Activated naive CD4-positive, alpha-beta T cell treated with anti-CD3 and anti-CD28 coated beads for 36 hours (primary cell): Measurements from ENCODE around the gene MS4A15. TPM values are rescaled to one million over a fixed set of nuclear protein-coding genes. Genes with fewer than 3 reads are reported as not detected.
A peak's percentile ranks its signal among the peaks of the same experiment; 100 is the strongest.

Experiments
- CTCF ChIA-PET: fragments of 350-600 bp; sonication (Branson Sonifier 250); formaldehyde crosslinking; loops from one replicate; lab custom pipeline; 2021; ENCODE audit warnings: antibody characterized with exemption; lab: Charles Lee
- DNase-seq: peaks from one replicate; pipeline ENCODE4 v3.0.0-alpha.2; 2020
- H3K27ac Mint-ChIP-seq: one replicate; pipeline ENCODE4 v1.8.0; 2021; ENCODE audit warnings: mild to moderate bottlenecking, mixed read lengths
- H3K27me3 Mint-ChIP-seq: one replicate; pipeline ENCODE4 v1.8.0; 2021; ENCODE audit warnings: low read depth, mixed read lengths
- H3K36me3 Mint-ChIP-seq: one replicate; pipeline ENCODE4 v1.8.0; 2021; ENCODE audit warnings: low read depth, mixed read lengths
- H3K4me1 Mint-ChIP-seq: one replicate; pipeline ENCODE4 v1.8.0; 2021; ENCODE audit warnings: low read depth, mixed read lengths
- H3K4me3 Mint-ChIP-seq: one replicate; pipeline ENCODE4 v1.8.0; 2021; ENCODE audit warnings: mild to moderate bottlenecking, moderate library complexity, mixed read lengths
- H3K9me3 Mint-ChIP-seq: one replicate; pipeline ENCODE4 v1.8.0; 2021; ENCODE audit warnings: mixed read lengths
- intact Hi-C: fragments of 100-400 bp; cut with micrococcal nuclease; formaldehyde crosslinking; loops from one replicate; pipeline ENCODE4 v1.15.1; 2023
- total RNA-seq, 2 experiments: library from RNA; stranded (reverse); gene quantifications; one replicate each; pipeline ENCODE4 v1.2.3, GENCODE V29; 2021

The MS4A15 gene
- total RNA-seq, 2 experiments from 2014 or later: not detected

DNA sequence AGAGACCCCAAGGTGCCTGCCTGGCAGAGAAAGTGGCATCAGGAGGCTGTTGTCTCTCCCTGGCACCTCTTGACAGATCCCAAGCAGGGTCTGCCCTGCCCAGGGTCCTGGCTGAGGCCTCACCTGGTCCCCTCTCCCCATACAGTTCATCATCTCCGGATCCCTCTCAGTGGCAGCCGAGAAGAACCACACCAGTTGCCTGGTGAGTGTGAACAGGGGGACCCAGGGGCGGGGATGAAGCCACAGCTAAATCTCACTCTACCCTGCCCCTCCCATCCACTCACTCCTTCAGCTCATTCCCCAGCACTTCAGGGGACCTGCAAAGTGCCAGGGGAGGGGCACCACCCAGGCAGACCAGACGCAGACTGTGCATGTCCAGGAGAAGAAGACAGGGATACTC lies 14.5 kb downstream of the MS4A15 start:
- H3K36me3 Mint-ChIP-seq: no peaks in the 10 kb centered on the region
- DNase-seq: no peak
- H3K4me1 Mint-ChIP-seq: peaks cover 7% of the 10 kb centered on the region
- CTCF ChIA-PET: interaction anchor here (0.9 kb wide), 1 partner anchor 8 kb away, joined by 3 read pairs; no protein-coding TSS in a partner anchor
- intact Hi-C loops: no loop called here
- H3K27me3 Mint-ChIP-seq: peaks cover 6% of the 10 kb centered on the region
- no peak overlapping the region for H3K27ac Mint-ChIP-seq
- H3K9me3 Mint-ChIP-seq: no peaks in the 10 kb centered on the region
- no peak overlapping the region for H3K4me3 Mint-ChIP-seq

DNA sequence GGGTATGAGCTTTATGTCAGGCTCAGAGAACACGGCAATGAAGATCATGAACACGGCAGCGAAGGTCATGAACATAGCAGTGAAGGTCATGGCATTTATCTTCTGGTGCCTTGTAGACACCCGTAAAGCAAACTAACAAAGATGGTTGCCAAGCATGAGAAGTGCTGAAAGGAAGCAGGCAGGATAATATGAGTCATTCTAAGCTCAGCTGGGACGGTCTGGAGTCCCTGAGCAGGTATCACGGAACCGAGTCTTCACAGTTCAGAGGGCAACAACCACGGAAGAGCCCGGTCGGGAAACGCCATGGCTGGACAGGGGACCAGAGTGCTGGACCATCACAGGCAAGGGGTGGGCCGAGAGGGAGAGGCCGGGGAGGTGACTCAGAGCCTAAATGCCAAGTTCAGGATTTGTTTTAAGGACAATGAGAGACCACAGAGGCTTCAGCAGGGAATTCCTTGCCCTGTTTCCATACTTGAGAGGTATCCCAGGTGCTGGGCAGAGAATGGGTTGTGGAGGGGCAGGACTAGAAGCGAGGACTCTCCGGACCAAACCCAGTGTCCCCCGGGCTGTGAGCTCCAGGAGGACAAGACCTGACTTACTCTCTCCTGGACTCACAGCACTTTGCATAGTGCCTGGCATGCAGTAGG lies 15.3 kb downstream of the MS4A15 start:
- H3K36me3 Mint-ChIP-seq: no peaks in the 10 kb centered on the region
- H3K27me3 Mint-ChIP-seq: peaks cover 4% of the 10 kb centered on the region
- peaks cover 7% of the 10 kb centered on the region for H3K4me1 Mint-ChIP-seq
- no peak overlapping the region for H3K4me3 Mint-ChIP-seq
- CTCF ChIA-PET: interaction anchor here (0.6 to 1.4 kb wide), 5 partner anchors 8 to 253 kb away, joined by 3 to 6 read pairs (median 3); no protein-coding TSS in a partner anchor
- no peaks in the 10 kb centered on the region for H3K9me3 Mint-ChIP-seq
- H3K27ac Mint-ChIP-seq: no peak overlapping the region
- intact Hi-C loops: no loop called here
- DNase-seq: no peak

DNA sequence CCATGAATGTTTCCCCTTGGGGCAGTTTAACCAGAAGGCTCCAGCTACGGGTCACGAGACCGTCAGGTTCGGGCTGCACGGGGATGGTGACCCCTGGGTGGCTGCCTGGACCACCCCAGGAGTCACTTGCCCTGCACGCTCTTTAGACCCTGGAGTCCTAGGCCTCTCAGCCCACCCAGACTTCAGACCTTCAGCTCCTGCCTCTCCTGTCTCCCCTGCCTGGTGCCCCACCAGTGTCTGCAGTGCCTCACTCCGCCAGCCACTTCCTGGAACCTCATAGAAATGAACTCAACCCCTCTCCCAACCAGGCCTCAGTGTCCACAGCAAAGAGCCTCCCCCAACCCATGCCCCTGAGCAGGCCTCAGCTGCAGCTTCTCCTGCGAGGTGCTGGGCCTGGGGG lies 16.0 kb downstream of the MS4A15 start:
- Mint-ChIP-seq H3K36me3 (no peaks in the 10 kb centered on the region), H3K4me3 (no peak overlapping the region), H3K4me1 (peaks cover 7% of the 10 kb centered on the region), H3K27me3 (peaks cover 2% of the 10 kb centered on the region), H3K9me3 (no peaks in the 10 kb centered on the region), H3K27ac (no peak overlapping the region)
- DNase-seq: no peak
- CTCF ChIA-PET: interaction anchor here (0.6 to 1.4 kb wide), 5 partner anchors 8 to 253 kb away, joined by 3 to 6 read pairs (median 3); no protein-coding TSS in a partner anchor
- intact Hi-C loops: no loop called here

DNA sequence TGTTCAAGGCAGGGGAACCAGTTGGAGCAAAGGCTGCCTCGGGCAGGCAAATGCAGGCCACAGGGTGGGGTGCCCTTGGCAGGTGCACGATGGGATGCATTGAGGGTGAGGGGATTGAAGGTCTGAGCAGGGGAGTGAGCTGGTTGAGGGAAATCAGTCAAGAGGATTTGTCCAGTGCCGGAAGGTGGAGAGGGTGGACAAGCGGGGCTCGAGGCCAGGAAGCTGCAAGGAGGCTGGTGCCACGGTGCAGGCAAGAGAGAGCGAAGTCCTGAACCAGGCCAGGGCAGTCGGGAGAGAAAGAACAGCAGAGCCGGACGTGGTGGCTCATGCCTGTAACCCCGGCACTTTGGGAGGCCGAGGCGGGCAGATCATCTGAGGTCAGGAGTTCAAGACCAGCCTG lies 18.1 kb downstream of the MS4A15 start:
- H3K4me3 Mint-ChIP-seq: no peak overlapping the region
- peaks cover 7% of the 10 kb centered on the region for H3K4me1 Mint-ChIP-seq
- no peak overlapping the region for H3K27ac Mint-ChIP-seq
- no peaks in the 10 kb centered on the region for H3K9me3 Mint-ChIP-seq
- no peak for DNase-seq
- no peaks in the 10 kb centered on the region for H3K27me3 Mint-ChIP-seq
- H3K36me3 Mint-ChIP-seq: no peaks in the 10 kb centered on the region
- CTCF ChIA-PET: interaction anchor here (0.8 to 4.5 kb wide), 15 partner anchors 10 to 129 kb away, joined by 3 to 33 read pairs (median 5); no protein-coding TSS in a partner anchor
- intact Hi-C loops: loop anchor here (1.0 to 5.0 kb wide), 7 partner anchors 58 to 618 kb away; partner anchors contain the start of gene TMEM216

DNA sequence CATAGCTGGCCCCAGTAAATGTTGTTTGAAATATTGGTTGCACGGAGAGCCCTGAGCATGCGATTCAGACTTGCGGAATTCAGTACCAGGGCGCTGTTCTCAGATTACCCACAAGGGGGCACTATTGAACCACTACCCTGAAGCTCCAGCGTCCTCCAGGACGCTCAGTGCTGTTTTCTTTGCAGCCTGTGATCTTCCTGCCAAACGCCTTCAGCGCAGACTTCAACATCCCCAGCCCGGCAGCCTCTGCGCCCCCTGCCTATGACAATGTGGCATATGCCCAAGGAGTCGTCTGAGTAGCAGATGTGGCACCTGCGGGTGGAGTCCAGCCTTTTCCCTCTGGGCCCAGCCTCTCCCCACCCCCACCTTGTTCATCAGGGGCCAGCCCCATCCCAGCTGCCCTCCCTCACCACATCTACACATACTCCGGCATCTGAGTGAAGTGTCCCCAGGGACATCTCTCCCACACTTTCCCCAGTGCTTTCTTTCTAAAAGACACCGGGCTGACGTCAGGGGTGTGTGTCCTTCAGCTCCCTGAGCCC lies 18.8 kb downstream of the MS4A15 start:
- no peaks in the 10 kb centered on the region for H3K9me3 Mint-ChIP-seq
- no peak overlapping the region for H3K4me3 Mint-ChIP-seq
- DNase-seq: peak; percentile 93
- no peaks in the 10 kb centered on the region for H3K36me3 Mint-ChIP-seq
- intact Hi-C loops: loop anchor here (1.0 to 5.0 kb wide), 7 partner anchors 57 to 617 kb away; partner anchors contain the start of gene TMEM216
- H3K4me1 Mint-ChIP-seq: peaks cover 7% of the 10 kb centered on the region
- no peaks in the 10 kb centered on the region for H3K27me3 Mint-ChIP-seq
- CTCF ChIA-PET: interaction anchor here (0.5 to 4.5 kb wide), 22 partner anchors 8 to 1374 kb away, joined by 3 to 33 read pairs (median 4); partner anchors contain the start of gene MS4A15
- H3K27ac Mint-ChIP-seq: no peak overlapping the region

GRCh38 chr11:60776167-60776566 lies 19.5 kb downstream of the MS4A15 start:
- H3K27ac Mint-ChIP-seq: no peak overlapping the region
- H3K4me3 Mint-ChIP-seq: no peak overlapping the region
- intact Hi-C loops: loop anchor here (5.0 kb wide), 1 partner anchor 56 kb away; no protein-coding TSS in a partner anchor
- no peaks in the 10 kb centered on the region for H3K9me3 Mint-ChIP-seq
- CTCF ChIA-PET: interaction anchor here (0.7 to 4.5 kb wide), 16 partner anchors 9 to 414 kb away, joined by 3 to 33 read pairs (median 5); partner anchors contain the start of gene MS4A15
- no peak for DNase-seq
- H3K27me3 Mint-ChIP-seq: no peaks in the 10 kb centered on the region
- peaks cover 7% of the 10 kb centered on the region for H3K4me1 Mint-ChIP-seq
- no peaks in the 10 kb centered on the region for H3K36me3 Mint-ChIP-seq

GRCh38 chr11:60777106-60777505 lies 20.4 kb downstream of the MS4A15 start:
- H3K27me3 Mint-ChIP-seq: no peaks in the 10 kb centered on the region
- H3K36me3 Mint-ChIP-seq: no peaks in the 10 kb centered on the region
- CTCF ChIA-PET: interaction anchor here (0.6 to 4.5 kb wide), 7 partner anchors 10 to 859 kb away, joined by 3 to 33 read pairs (median 5); no protein-coding TSS in a partner anchor
- peaks cover 7% of the 10 kb centered on the region for H3K4me1 Mint-ChIP-seq
- no peaks in the 10 kb centered on the region for H3K9me3 Mint-ChIP-seq
- intact Hi-C loops: loop anchor here (5.0 kb wide), 1 partner anchor 55 kb away; no protein-coding TSS in a partner anchor
- DNase-seq: no peak
- H3K27ac Mint-ChIP-seq: no peak overlapping the region
- no peak overlapping the region for H3K4me3 Mint-ChIP-seq

DNA sequence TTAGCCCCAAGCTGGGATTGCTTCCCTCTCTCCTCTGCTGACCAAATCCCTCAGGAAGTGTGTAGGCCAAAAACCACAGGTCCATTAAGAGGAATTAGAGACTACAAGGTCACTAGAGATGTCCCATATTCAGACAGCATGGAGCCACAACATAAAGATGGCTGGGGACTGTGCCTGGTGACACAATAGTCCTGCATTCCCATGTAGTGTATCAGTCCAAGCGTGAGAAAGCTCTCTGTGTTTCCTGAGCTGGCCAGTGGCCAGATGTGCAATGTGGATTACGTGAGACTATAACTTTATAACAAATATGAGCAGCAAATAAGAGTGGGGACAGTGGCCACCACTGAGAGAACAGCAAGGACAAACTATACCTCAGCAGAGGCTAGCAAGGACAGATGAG lies 20.9 kb downstream of the MS4A15 start:
- no peaks in the 10 kb centered on the region for H3K9me3 Mint-ChIP-seq
- no peak overlapping the region for H3K27ac Mint-ChIP-seq
- H3K4me1 Mint-ChIP-seq: peaks cover 7% of the 10 kb centered on the region
- CTCF ChIA-PET: interaction anchor here (0.6 to 4.5 kb wide), 6 partner anchors 11 to 859 kb away, joined by 3 to 20 read pairs (median 6); no protein-coding TSS in a partner anchor
- H3K4me3 Mint-ChIP-seq: no peak overlapping the region
- intact Hi-C loops: loop anchor here (5.0 kb wide), 1 partner anchor 55 kb away; no protein-coding TSS in a partner anchor
- no peaks in the 10 kb centered on the region for H3K27me3 Mint-ChIP-seq
- H3K36me3 Mint-ChIP-seq: no peaks in the 10 kb centered on the region
- DNase-seq: no peak

DNA sequence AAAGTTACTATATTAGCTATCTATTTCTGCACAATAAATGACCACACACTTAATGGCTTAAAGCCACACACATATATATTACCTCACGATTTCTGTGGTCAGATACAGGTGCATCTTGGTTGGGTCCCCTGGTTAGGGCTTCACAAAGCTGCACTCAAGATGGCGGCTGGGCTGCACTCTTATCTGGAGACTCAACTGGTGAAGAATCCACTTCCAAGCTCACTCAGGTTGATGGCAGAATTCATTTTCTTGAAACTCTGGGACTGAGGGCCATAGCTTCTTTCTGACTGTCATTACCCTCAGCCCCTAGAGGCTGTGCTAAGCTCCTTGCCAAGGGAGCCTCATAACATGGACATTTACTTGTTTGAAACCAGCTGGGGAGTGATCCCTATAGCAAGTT lies 23.4 kb downstream of the MS4A15 start:
- H3K27ac Mint-ChIP-seq: no peak overlapping the region
- peaks cover 5% of the 10 kb centered on the region for H3K4me1 Mint-ChIP-seq
- H3K27me3 Mint-ChIP-seq: no peaks in the 10 kb centered on the region
- H3K4me3 Mint-ChIP-seq: no peak overlapping the region
- intact Hi-C loops: no loop called here
- no peaks in the 10 kb centered on the region for H3K36me3 Mint-ChIP-seq
- H3K9me3 Mint-ChIP-seq: no peaks in the 10 kb centered on the region
- CTCF ChIA-PET: interaction anchor here (1.2 to 2.1 kb wide), 3 partner anchors 16 to 119 kb away, joined by 3 to 9 read pairs (median 5); no protein-coding TSS in a partner anchor
- DNase-seq: no peak

- no peaks in the 10 kb centered on the region for H3K9me3 Mint-ChIP-seq
- H3K4me3 Mint-ChIP-seq: no peak overlapping the region
- no peaks in the 10 kb centered on the region for H3K27me3 Mint-ChIP-seq
- H3K36me3 Mint-ChIP-seq: no peaks in the 10 kb centered on the region
- no peak overlapping the region for H3K27ac Mint-ChIP-seq
- CTCF ChIA-PET: interaction anchor here (1.2 to 1.6 kb wide), 3 partner anchors 107 to 407 kb away, joined by 3 to 5 read pairs (median 3); no protein-coding TSS in a partner anchor
- H3K4me1 Mint-ChIP-seq: no peaks in the 10 kb centered on the region
- intact Hi-C loops: no loop called here
- DNase-seq: no peak
Observed at GRCh38 chr11:60780774-60781173, 24.1 kb downstream of the MS4A15 start.

DNA sequence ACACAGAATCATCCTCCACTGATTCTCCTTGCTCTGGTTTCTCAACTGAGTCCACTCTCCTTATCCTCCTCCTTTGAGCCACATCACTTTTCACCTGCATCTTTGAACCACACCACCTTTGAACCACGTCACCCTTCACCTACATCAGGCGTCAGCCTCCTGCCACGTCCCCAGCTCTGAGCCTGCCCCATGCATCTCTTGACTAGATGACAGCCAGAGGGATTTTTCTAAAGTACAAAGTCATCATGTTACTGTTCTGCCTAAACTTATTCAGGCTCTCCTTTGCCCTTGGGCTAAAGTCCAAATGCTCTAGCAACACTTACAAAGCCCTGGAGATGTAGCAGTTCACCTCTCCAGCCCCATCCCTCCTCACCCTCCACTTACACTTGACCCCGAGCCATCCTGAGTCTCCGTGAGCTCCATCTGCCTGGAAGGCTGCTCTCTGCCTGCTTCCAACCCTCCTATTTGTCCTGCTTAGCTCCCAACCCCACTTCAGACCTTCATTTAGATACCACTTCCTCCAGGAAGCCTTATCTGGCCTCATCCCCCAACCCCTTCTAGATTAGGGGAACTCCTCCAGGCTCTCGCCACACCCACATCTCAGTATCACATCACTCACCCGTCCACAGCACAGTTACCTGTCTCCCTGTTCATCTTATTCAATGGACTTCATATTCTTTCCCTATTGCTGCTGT lies 24.8 kb downstream of the MS4A15 start:
- no peaks in the 10 kb centered on the region for H3K4me1 Mint-ChIP-seq
- intact Hi-C loops: no loop called here
- H3K27me3 Mint-ChIP-seq: no peaks in the 10 kb centered on the region
- no peaks in the 10 kb centered on the region for H3K36me3 Mint-ChIP-seq
- H3K9me3 Mint-ChIP-seq: no peaks in the 10 kb centered on the region
- H3K4me3 Mint-ChIP-seq: no peak overlapping the region
- no peak for DNase-seq
- CTCF ChIA-PET: interaction anchor here (0.8 to 1.6 kb wide), 5 partner anchors 106 to 654 kb away, joined by 3 to 5 read pairs (median 3); no protein-coding TSS in a partner anchor
- no peak overlapping the region for H3K27ac Mint-ChIP-seq

DNA sequence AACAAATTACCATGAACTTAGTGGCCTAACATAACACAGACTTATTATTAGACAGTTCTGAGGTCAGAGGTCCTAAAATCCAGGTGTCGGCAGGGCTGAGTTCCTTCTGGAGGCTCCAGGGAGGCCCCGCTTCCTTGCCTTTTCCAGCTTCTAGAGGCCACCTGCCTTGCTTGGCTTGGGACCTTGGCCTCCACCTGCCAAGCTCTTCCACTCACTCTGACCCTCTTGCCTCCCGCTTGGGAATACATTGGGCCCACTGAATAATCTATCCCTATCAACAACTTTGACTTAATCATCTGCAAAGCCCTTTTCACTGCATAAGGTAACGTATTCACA lies 25.3 kb downstream of the MS4A15 start:
- no peaks in the 10 kb centered on the region for H3K4me1 Mint-ChIP-seq
- no peaks in the 10 kb centered on the region for H3K9me3 Mint-ChIP-seq

More for the DNA sequence above, 25.3 kb downstream of the MS4A15 start:
- intact Hi-C loops: no loop called here
- no peak overlapping the region for H3K4me3 Mint-ChIP-seq
- H3K27me3 Mint-ChIP-seq: no peaks in the 10 kb centered on the region
- no peak overlapping the region for H3K27ac Mint-ChIP-seq
- H3K36me3 Mint-ChIP-seq: no peaks in the 10 kb centered on the region
- CTCF ChIA-PET: interaction anchor here (0.8 to 1.3 kb wide), 3 partner anchors 406 to 654 kb away, joined by 3 read pairs; no protein-coding TSS in a partner anchor
- no peak for DNase-seq
